Loucy (cell line): ENCODE results near the gene WNK1.
"Not testable (repeated sequence)": the region's sequence is repeated elsewhere in the genome, so short reads cannot be mapped to it uniquely, and the experiment has no call there.

Experiments used
- H2AFZ ChIP-seq: fragments of 200-600 bp; sonication (generic); 2 replicates; pipeline ENCODE4 v1.6.0; 2016; ENCODE audit warnings: antibody characterized with exemption, mild to moderate bottlenecking, low read length, moderate library complexity
- H3F3A ChIP-seq: fragments of 200-600 bp; 2 replicates; pipeline ENCODE4 v1.6.0; 2016; ENCODE audit warnings: antibody characterized with exemption, low read depth, mild to moderate bottlenecking
- H3K27me3 ChIP-seq: fragments of 200-600 bp; sonication (generic); 2 replicates; pipeline ENCODE4 v1.6.1; 2014; ENCODE audit warnings: low read length, mild to moderate bottlenecking; ENCODE audit not compliant: insufficient read depth, poor library complexity, severe bottlenecking
- H3K36me3 ChIP-seq: fragments of 200-600 bp; sonication (generic); 2 replicates; pipeline ENCODE4 v1.6.1; 2016; ENCODE audit warnings: low read length; ENCODE audit not compliant: insufficient read depth
- H3K4me1 ChIP-seq: fragments of 200-600 bp; sonication (generic); 2 replicates; pipeline ENCODE4 v1.5.1; 2014; ENCODE audit warnings: low read length, mild to moderate bottlenecking; ENCODE audit not compliant: insufficient read depth, poor library complexity, severe bottlenecking
- H3K4me2 ChIP-seq: fragments of 200-600 bp; sonication (generic); 2 replicates; pipeline ENCODE4 v1.6.0; 2014; ENCODE audit warnings: antibody characterized with exemption, low read length, low read depth, mild to moderate bottlenecking; ENCODE audit not compliant: poor library complexity, severe bottlenecking
- H3K4me3 ChIP-seq: fragments of 200-600 bp; sonication (generic); 2 replicates; pipeline ENCODE4 v1.5.1; 2014; ENCODE audit warnings: low read length, mild to moderate bottlenecking, mixed read lengths; ENCODE audit not compliant: poor library complexity, severe bottlenecking
- H3K79me2 ChIP-seq: fragments of 200-600 bp; sonication (generic); 2 replicates; pipeline ENCODE4 v1.6.1; 2014; ENCODE audit warnings: low read length; ENCODE audit not compliant: insufficient read depth
- H3K9ac ChIP-seq: fragments of 200-600 bp; sonication (generic); 2 replicates; pipeline ENCODE4 v1.6.0; 2014; ENCODE audit warnings: mild to moderate bottlenecking, low read depth, low read length, moderate library complexity; ENCODE audit not compliant: poor library complexity, severe bottlenecking
- H3K9me2 ChIP-seq: fragments of 200-600 bp; sonication (generic); replicated peaks from 2 replicates; pipeline ENCODE4 v1.6.1; 2016; ENCODE audit warnings: low read depth, low read length, mixed read lengths
- H3K9me3 ChIP-seq: fragments of 200-600 bp; sonication (generic); 2 replicates; pipeline ENCODE4 v1.6.1; 2014; ENCODE audit warnings: mild to moderate bottlenecking, antibody characterized with exemption, low read length, low read depth; ENCODE audit not compliant: insufficient read depth
- H4K20me1 ChIP-seq: fragments of 200-600 bp; sonication (generic); 2 replicates; pipeline ENCODE4 v1.6.0; 2014; ENCODE audit warnings: antibody characterized with exemption, low read length, mild to moderate bottlenecking; ENCODE audit not compliant: insufficient read depth, poor library complexity, severe bottlenecking
- CTCF ChIP-seq: fragments of 200-600 bp; sonication (generic); conservative IDR thresholded peaks from 2 replicates; pipeline ENCODE4 v1.5.1; 2014; ENCODE audit warnings: mild to moderate bottlenecking, antibody characterized with exemption, low read length
- EZH2phosphoT487 ChIP-seq: fragments of 200-600 bp; IDR thresholded peaks from 2 replicates; pipeline ENCODE4 v1.6.1; 2018; ENCODE audit warnings: antibody characterized with exemption, mild to moderate bottlenecking, moderate library complexity, borderline replicate concordance

The WNK1 gene

GRCh38 chr12:931060-931459, 178.7 kb downstream of the WNK1 start:
- Histone ChIP-seq H3F3A (no peaks in the 10 kb centered on the region), H4K20me1 (peaks cover 2% of the 10 kb centered on the region), H3K9ac (no peak overlapping the region), H3K4me3 (no peak overlapping the region), H3K9me2 (no peaks in the 10 kb centered on the region), H3K27me3 (no peaks in the 10 kb centered on the region), H3K79me2 (no peaks in the 10 kb centered on the region), H3K4me1 (no peaks in the 10 kb centered on the region), H3K4me2 (no peak overlapping the region), H3K9me3 (no peaks in the 10 kb centered on the region), H3K36me3 (peaks cover 37% of the 10 kb centered on the region; the same call in 1 of the 2 replicates), H2AFZ (no peak overlapping the region)
- TF ChIP-seq EZH2phosphoT487: no peak
- TF ChIP-seq CTCF: no peak

- H4K20me1 ChIP-seq: peaks cover 2% of the 10 kb centered on the region
- H3K4me2 ChIP-seq: no peak overlapping the region
- H3F3A ChIP-seq: no peaks in the 10 kb centered on the region
- H3K27me3 ChIP-seq: no peaks in the 10 kb centered on the region
- H2AFZ ChIP-seq: no peak overlapping the region
- peaks cover 34% of the 10 kb centered on the region; the same call in 1 of the 2 replicates for H3K36me3 ChIP-seq
- TF ChIP-seq EZH2phosphoT487 (no peak), CTCF (no peak)
- H3K4me3 ChIP-seq: no peak overlapping the region
- no peaks in the 10 kb centered on the region for H3K4me1 ChIP-seq
- no peak overlapping the region for H3K9ac ChIP-seq
- H3K79me2 ChIP-seq: peaks cover under 1% of the 10 kb centered on the region; the same call in 1 of the 2 replicates
- no peaks in the 10 kb centered on the region for H3K9me3 ChIP-seq
- H3K9me2 ChIP-seq: no peaks in the 10 kb centered on the region
Observed at GRCh38 chr12:931591-931990, 179.2 kb downstream of the WNK1 start.

GRCh38 chr12:935891-936290, 183.5 kb downstream of the WNK1 start:
- H3K36me3 ChIP-seq, H3K4me1 ChIP-seq, H3K27me3 ChIP-seq, H4K20me1 ChIP-seq, H3K9ac ChIP-seq, H2AFZ ChIP-seq, H3F3A ChIP-seq, H3K9me2 ChIP-seq, H3K79me2 ChIP-seq, H3K4me3 ChIP-seq, H3K4me2 ChIP-seq, H3K9me3 ChIP-seq: not testable (repeated sequence)
